ENCODE data around the gene EPB41L1. TPM values are rescaled to one million over a fixed set of nuclear protein-coding genes. Genes with fewer than 3 reads are reported as not detected.

EPB41L1 gene
- total and polyA plus RNA-seq, 11 donors = 7.1 to 29.8 (median 17.3) TPM

DNA sequence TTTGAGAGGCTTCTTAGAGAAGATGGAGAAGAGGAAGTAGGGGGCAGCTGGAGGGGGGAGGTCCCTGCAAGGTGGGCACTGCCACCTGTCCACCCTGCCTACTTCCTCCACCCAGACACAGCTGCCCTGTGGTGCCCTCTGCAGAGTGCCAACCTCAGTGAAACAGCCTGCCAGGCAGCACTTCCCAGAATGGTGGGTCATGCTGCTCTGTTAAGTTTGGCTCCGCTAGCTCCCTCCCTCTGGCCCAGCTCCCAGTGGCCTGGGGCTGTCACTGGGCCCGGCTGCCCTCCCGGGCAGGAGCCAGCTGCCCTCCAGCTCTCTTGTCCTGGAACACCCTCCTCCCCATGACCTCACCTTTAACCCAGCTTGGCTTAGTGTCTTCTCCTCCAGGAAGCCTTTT, 5.1 kb upstream of the EPB41L1 start:
- ATAC-seq (peak; percentile 68 to 82 (median 71)), DNase-seq (peak; percentile 74 to 85 (median 83))
- intact Hi-C loops (cut with DNase I) = no loop called here
- no peaks in the 10 kb centered on the region for H3K9me3 ChIP-seq
- no peak overlapping the region for H3K4me3 ChIP-seq
- TF ChIP-seq, protein P1, sequence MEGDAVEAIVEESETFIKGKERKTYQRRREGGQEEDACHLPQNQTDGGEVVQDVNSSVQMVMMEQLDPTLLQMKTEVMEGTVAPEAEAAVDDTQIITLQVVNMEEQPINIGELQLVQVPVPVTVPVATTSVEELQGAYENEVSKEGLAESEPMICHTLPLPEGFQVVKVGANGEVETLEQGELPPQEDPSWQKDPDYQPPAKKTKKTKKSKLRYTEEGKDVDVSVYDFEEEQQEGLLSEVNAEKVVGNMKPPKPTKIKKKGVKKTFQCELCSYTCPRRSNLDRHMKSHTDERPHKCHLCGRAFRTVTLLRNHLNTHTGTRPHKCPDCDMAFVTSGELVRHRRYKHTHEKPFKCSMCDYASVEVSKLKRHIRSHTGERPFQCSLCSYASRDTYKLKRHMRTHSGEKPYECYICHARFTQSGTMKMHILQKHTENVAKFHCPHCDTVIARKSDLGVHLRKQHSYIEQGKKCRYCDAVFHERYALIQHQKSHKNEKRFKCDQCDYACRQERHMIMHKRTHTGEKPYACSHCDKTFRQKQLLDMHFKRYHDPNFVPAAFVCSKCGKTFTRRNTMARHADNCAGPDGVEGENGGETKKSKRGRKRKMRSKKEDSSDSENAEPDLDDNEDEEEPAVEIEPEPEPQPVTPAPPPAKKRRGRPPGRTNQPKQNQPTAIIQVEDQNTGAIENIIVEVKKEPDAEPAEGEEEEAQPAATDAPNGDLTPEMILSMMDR (IDR thresholded peaks at IDR 0.05) = peak in 2 of 12 donors; percentile 10 to 23
- no peak for TF ChIP-seq POLR2A (IDR thresholded peaks at IDR 0.05)
- WGBS, 4 donors = 33 to 52% (median 39%) methylated on average over 3 of the region's 3 CpGs
- no peaks in the 10 kb centered on the region for H3K27me3 ChIP-seq
- peak overlapping the region in 8 of 12 donors; percentile 2 to 68 (median 38) for H3K27ac ChIP-seq
- H3K4me1 ChIP-seq = peaks cover 0 to 72% (median 32%) of the 10 kb centered on the region in 12 donors
- no peaks in the 10 kb centered on the region for H3K36me3 ChIP-seq

DNA sequence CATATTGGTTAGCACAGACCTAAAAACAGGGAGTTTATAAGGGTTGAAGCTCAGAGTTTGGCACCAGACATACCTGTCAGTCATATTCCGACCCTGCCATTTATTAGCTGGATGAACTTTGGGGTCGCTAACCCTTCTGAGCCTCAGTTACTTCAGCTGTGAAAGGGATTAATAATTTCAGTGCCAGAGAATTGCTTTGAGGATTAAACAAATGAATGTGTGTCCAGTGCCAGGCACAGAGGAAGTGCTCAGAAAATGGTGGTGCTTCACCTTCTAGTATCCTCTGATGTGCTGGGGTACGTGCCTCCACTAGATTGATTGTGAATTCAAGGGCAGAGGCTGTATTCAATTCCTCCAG, 4.1 kb upstream of the EPB41L1 start:
- Histone ChIP-seq H3K27me3 (peaks cover 0 to 9% (median 0%) of the 10 kb centered on the region in 9 donors), H3K36me3 (no peaks in the 10 kb centered on the region), H3K27ac (peak overlapping the region in 7 of 12 donors; percentile 15 to 74 (median 42)), H3K4me3 (no peak overlapping the region), H3K9me3 (no peaks in the 10 kb centered on the region), H3K4me1 (peaks cover 0 to 76% (median 32%) of the 10 kb centered on the region in 12 donors)
- DNase-seq = no peak
- no peak for TF ChIP-seq POLR2A (IDR thresholded peaks at IDR 0.05)
- TF ChIP-seq, protein P1 (IDR thresholded peaks at IDR 0.05) = no peak
- WGBS, 4 donors = 92 to 100% (median 95%) methylated on average over 3 of the region's 3 CpGs
- no peak for ATAC-seq
- intact Hi-C loops (cut with DNase I) = no loop called here

DNA sequence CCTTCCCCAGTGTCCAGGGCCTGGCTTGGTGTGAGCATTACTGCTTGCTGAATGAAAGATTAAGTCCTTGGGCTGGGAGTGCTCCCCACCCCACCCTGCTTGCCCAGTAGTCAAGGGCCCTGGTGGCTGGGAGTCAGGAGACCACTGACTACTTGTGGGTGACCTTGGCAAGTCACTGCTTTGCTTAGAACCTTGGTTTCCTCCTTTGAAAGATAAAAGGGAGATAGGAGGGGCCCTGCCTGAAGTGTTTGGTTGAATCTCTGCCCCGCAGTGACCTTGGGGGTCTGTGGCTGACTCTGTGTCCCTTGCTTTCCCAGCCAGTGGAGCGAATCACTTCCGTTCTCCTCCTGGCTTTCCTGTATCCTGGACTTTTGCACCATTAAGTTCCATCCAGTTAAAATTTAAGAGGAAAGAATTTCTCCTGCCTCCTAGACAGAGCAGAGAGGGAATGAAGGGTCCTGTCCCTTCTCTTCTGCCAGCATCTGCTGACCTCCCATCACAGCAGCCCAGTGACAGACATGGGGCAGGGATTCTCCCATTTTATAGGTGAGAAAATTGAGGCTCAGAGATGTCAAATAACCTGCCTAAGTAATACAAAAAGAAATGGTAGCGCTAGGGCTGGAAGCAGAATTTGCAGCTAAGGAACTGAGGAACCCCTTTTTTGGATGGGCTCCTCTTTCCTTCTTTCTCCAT, 3.5 kb upstream of the EPB41L1 start:
- peaks cover 0 to 10% (median 0%) of the 10 kb centered on the region in 9 donors for H3K27me3 ChIP-seq
- 61 to 81% (median 69%) methylated on average over 4 of the region's 4 CpGs for WGBS, 4 donors
- ATAC-seq (no peak), DNase-seq (peak in 1 of 5 donors; percentile 40)
- peak overlapping the region in 10 of 12 donors; percentile 18 to 74 (median 40) for H3K27ac ChIP-seq
- intact Hi-C loops (cut with DNase I) = no loop called here
- no peak overlapping the region for H3K4me3 ChIP-seq
- H3K9me3 ChIP-seq = no peaks in the 10 kb centered on the region
- H3K36me3 ChIP-seq = no peaks in the 10 kb centered on the region
- TF ChIP-seq, protein P1 (IDR thresholded peaks at IDR 0.05) = no peak
- TF ChIP-seq POLR2A (IDR thresholded peaks at IDR 0.05) = no peak
- peaks cover 0 to 76% (median 31%) of the 10 kb centered on the region in 12 donors for H3K4me1 ChIP-seq

DNA sequence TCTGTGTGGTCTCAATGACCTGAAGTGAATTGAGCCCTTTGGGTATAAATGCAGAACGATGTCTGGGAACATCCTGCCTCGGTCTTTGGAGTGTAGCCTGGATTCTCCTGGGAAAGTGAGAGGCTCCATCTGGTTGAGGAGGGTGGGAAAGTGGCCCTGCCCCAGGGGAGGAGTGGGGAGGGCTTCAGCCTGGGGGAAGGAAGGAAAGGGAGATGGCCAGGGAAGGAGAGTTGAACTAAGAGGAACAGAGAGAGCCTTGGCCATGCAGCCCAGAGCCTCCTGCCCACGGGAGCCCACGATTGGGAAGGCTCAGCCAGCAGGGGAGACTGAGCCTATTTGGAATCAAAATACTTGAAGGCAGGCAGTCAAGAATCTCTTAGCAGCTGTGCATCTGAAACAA, 2.3 kb upstream of the EPB41L1 start:
- intact Hi-C loops (cut with DNase I) = no loop called here
- peaks cover 0 to 10% (median 0%) of the 10 kb centered on the region in 9 donors for H3K27me3 ChIP-seq
- H3K36me3 ChIP-seq = no peaks in the 10 kb centered on the region
- no peak overlapping the region for H3K4me3 ChIP-seq
- H3K27ac ChIP-seq = peak overlapping the region in 9 of 12 donors; percentile 14 to 80 (median 58)
- DNase-seq (peak; percentile 54 to 77 (median 65)), ATAC-seq (peak in 2 of 4 donors; percentile 1 to 13)
- no peak for TF ChIP-seq POLR2A (IDR thresholded peaks at IDR 0.05)
- TF ChIP-seq, protein P1 (IDR thresholded peaks at IDR 0.05) = no peak
- WGBS, 4 donors = 41 to 59% (median 49%) methylated on average over 4 of the region's 4 CpGs
- no peaks in the 10 kb centered on the region for H3K9me3 ChIP-seq
- H3K4me1 ChIP-seq = peaks cover 0 to 74% (median 33%) of the 10 kb centered on the region in 12 donors

Data from heart left ventricle (tissue), 16 donors.